Ramos (cell line): ENCODE data around the gene INO80D.
"Not testable (repeated sequence)": the region's sequence is repeated elsewhere in the genome, so short reads cannot be mapped to it uniquely, and the experiment has no call there.

Experiments used
- in situ Hi-C: fragments of 300-500 bp; cut with MboI; formaldehyde crosslinking; loops from one replicate; pipeline ENCODE4 v1.14.3; 2022; ENCODE audit warnings: low sequenced_read_pairs; ENCODE audit not compliant: unreplicated experiment

INO80D gene

GRCh38 chr2:206084439-206084869 is 1.5 kb downstream of the INO80D start:
- in situ Hi-C loops = no loop called here

DNA sequence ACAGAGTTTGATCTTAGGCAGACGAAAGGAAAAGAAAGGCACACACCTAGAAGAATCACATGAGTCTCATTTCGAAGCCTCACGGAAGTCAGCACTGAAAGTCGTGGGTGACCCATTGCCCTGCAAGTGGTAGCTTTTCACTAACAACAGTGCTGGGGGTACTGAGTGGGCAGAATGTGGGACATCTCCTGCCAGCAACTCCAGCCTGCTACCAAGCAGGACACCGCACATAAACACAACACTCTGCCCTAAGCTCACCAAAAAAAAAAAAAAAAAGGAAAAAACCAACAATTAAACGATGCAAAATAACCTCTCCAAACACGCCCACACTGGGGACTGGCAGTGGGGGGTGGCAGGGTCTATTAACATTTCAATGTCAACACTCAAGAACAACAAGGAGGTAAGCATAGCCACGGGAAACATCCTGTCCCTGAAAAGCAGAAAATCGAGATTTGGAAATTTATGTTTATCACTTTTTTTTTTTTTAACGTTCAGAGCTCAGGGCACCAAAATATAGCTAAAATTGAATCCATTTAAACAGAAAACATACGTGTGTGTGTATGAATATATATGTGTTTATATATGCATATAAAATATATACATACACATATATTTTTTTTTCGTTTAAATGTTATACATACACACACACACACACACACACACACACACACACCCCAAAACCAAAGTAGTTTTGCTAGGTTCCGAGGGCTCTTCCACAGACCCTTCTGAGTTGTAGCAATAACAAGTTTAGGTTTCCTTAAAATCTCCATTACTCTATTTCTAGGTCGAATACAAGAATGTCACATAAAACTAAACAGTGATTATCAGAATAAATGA is 2.2 kb downstream of the INO80D start:
- in situ Hi-C loops = no loop called here

- in situ Hi-C loops = no loop called here
These were observed 3.6 kb downstream of the INO80D start for GRCh38 chr2:206082298-206082843.

GRCh38 chr2:206080927-206081326 is 5.0 kb downstream of the INO80D start:
- in situ Hi-C loops = no loop called here

DNA sequence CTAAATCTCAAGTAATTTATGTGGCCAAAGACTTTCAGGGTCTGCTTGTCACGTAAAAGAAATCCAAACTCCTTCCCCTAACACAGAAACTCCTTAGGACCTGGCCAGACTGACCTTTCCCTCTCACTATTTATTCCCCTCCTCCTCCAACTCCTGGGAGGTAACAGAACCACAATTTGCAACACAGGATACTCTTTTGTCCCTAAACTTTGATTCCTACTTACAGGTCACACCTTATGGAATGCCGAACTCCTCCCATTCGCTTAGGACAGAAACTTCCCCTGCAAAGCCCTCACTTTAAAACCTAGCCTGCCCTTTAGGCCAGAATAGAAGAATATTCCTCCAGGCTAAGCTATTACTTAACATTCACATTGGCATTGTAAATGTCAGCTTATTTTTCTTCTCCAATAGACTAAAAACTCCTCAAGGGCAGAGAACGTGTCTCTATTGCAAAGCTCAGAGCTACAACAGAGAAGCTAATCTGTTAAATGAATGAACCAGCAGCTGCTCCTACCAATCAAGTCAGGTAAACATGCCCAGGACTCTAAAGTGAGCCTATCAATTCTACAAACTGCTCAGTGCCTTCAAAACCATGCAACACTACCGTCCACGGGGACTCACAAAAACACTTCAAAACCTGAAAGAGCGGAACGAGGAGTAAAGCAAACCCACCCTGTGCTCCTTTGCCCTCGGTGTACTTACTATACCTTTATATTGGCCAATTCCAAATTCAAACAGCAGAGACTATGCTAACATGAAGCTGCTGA is 6.1 kb downstream of the INO80D start:
- in situ Hi-C loops = no loop called here

DNA sequence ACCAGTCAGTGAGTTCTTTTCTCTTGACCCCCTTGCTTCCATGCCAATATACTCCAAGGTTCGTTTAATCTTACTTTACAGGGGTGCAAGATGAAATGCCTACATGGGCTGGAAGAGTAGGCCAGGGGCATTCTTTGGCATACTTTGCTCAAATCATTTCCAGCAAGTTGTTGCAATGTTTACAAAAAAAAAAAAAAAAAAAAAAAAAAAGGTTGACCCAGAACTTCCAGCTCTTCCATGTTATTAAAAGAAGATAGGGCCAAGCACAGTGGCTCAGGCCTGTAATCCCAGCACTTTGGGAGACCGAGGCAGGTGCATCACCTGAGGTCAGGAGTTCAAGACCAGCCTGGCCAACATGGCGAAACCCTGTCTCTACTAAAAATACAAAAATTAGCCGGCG is 8.1 kb downstream of the INO80D start:
- in situ Hi-C loops = not testable (repeated sequence)

GRCh38 chr2:206075113-206075512 is 10.9 kb downstream of the INO80D start:
- in situ Hi-C loops = no loop called here

DNA sequence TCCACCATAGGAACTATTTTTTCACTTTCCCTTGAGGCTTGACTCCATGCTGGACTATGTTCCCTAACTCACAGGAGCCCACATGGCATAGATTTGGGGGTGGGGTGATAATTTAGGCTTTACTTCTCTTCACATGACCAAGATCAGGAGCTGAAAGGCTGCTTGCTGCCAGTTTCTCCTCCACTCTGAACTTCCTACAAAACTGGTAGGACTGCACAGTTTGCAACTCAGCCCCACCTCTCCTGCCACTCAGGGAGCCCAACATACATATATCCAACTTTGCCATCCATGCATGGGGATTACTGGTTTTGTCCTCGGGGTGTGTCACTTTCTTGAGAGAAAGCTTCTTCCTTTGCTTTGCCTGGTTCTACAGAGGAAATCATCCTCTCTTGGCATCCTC is 14.2 kb downstream of the INO80D start:
- in situ Hi-C loops = no loop called here

GRCh38 chr2:206069417-206069816 is 16.6 kb downstream of the INO80D start:
- in situ Hi-C loops = no loop called here

GRCh38 chr2:206068207-206068606 is 17.8 kb downstream of the INO80D start:
- in situ Hi-C loops = no loop called here

DNA sequence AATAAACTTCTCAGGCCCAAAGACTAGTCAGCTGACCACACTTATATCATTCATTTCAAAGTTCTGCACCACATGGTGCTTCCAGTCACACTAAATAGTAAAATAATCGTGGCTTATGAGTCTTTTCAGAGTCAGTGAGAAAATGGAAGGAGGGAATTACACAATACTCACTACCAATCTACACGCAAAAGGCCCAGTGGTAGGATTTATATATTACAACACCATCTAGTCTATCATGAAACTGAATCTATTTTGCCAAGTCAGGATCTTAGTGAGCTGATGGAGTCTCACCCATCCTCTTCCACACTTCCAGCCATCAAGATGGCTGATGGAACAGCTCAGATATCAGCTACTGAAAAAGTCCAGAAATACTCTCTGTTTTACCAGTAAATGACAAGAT is 21.9 kb downstream of the INO80D start:
- in situ Hi-C loops = no loop called here

GRCh38 chr2:206063635-206064034 is 22.3 kb downstream of the INO80D start:
- in situ Hi-C loops = no loop called here

DNA sequence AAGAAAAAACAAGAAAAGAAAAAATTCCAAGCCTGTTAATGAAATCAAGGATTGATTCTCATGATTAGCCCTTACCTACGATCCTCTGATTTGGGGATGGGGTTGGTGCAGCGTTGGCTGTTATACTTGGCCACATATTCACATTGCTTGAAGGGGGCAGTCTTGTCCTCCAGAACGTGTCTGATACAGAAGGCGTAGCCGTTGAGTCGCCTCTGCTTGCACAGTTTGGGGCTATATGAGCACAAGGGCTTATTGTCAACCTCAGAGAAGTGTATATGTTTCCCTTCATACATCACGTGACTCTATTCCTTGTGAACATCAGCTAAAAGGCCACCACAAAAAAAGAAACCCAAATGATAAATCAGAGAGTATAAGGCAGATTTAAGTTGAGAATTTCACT is 23.2 kb downstream of the INO80D start:
- in situ Hi-C loops = no loop called here

GRCh38 chr2:206056286-206056685 is 29.7 kb downstream of the INO80D start:
- in situ Hi-C loops = no loop called here

- in situ Hi-C loops = no loop called here
These were observed 31.0 kb downstream of the INO80D start for GRCh38 chr2:206054952-206055351.

GRCh38 chr2:206051912-206052311 is 34.1 kb downstream of the INO80D start:
- in situ Hi-C loops = no loop called here

DNA sequence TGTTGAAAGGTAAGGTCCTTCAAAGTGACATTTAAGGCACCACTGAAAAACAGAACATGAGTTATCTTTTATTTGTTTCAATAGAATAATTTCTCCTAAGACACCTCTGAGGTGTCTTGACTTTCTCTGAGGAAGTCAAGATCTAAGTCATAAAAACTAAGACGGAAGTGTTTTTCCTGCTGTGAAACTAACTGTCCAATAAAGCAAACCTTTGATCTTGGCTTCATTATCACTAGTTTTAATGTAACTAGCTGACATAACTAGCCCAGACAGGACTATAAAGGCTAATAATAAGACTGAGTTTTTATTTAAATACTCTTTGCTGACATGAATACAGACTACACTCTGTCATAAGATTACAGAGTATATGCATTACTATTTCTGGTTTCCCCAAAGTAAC is 36.6 kb downstream of the INO80D start:
- in situ Hi-C loops = no loop called here

DNA sequence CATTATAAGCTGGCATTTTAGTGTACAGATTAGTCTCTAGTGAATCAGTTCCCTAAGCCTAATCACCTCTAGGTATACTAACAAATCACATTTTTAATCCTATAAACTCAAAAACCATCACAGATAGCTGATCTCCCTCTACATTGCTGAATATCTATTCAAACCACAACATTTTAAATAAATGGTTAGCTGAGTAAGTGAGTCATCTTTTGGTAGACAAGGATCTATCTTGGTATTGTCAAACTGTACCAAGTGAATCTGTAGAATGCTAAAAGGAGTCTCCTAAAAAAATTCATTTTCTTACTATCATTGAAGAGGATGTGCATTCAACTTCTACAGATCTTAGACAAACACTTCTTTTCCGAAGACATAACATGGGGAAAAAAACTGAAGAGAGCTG is 40.7 kb downstream of the INO80D start:
- in situ Hi-C loops = no loop called here

GRCh38 chr2:206040525-206040924 is 45.4 kb downstream of the INO80D start:
- in situ Hi-C loops = no loop called here

DNA sequence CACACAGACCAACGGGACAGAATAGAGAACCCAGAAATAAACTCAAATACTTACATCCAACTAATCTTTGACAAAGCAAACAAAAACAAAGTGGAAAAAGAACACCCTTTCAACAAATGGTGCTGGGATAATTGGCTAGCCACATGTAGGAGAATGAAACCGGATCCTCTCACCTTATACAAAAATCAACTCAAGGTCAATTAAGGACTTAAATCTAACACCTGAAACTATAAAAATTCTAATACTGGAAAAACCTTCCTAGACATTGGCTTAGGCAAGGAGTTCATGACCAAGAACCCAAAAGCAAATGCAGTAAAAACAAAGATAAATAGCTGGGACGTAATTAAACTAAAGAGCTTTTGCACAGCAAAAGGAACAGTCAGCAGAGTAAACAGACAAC is 50.6 kb downstream of the INO80D start:
- in situ Hi-C loops = not testable (repeated sequence)

DNA sequence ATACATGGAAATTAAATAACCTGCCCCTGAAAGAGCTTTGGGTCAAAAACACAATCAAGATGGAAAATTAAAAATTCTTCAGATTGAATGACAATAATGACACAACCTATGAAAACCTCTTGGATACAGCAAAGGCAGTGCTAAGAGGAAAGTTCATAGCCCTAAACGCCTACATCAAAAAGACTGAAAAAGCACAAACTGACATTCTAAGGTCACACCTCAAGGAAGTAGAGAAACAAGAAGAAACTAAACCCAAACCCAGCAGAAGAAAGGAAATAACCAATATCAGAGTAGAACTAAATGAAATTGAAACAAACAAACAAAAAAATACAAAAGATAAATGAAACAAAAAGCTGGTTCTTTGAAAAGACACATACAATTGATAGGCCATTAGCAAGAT is 52.5 kb downstream of the INO80D start:
- in situ Hi-C loops = not testable (repeated sequence)
